GM23248 (cell line): Measurements from ENCODE around the gene ZSWIM6. TPM values are rescaled to one million over a fixed set of nuclear protein-coding genes. Genes with fewer than 3 reads are reported as not detected.
"Not testable (repeated sequence)": the region's sequence is repeated elsewhere in the genome, so short reads cannot be mapped to it uniquely, and the experiment has no call there.

Source experiments
- DNase-seq: peaks from one replicate; pipeline ENCODE4 v3.0.0-alpha.2; 2015
- H2AFZ ChIP-seq: fragments of 200-600 bp; sonication (generic); 2 replicates; pipeline ENCODE4 v1.6.1; 2016; ENCODE audit warnings: antibody characterized with exemption
- H3F3A ChIP-seq: fragments of 200-600 bp; sonication (generic); 2 replicates; pipeline ENCODE4 v1.6.1; 2016; ENCODE audit warnings: mild to moderate bottlenecking, antibody characterized with exemption, mixed run types; ENCODE audit not compliant: insufficient read depth
- H3K27ac ChIP-seq: fragments of 200-600 bp; sonication (generic); 2 replicates; pipeline ENCODE4 v1.5.1; 2016; ENCODE audit warnings: mild to moderate bottlenecking
- H3K27me3 ChIP-seq: fragments of 200-600 bp; sonication (generic); replicated peaks from 2 replicates; pipeline ENCODE4 v1.6.1; 2016; ENCODE audit warnings: mild to moderate bottlenecking; ENCODE audit not compliant: insufficient read depth
- H3K36me3 ChIP-seq: fragments of 200-600 bp; sonication (generic); 2 replicates; pipeline ENCODE4 v1.6.1; 2016; ENCODE audit warnings: low read depth, mild to moderate bottlenecking
- H3K4me1 ChIP-seq: fragments of 200-600 bp; sonication (generic); 2 replicates; pipeline ENCODE4 v1.6.1; 2016; ENCODE audit warnings: mild to moderate bottlenecking; ENCODE audit not compliant: insufficient read depth
- H3K4me2 ChIP-seq: fragments of 200-600 bp; sonication (generic); one replicate; pipeline ENCODE4 v1.6.1; 2016; ENCODE audit warnings: mild to moderate bottlenecking; ENCODE audit not compliant: unreplicated experiment
- H3K4me3 ChIP-seq: fragments of 200-600 bp; sonication (generic); 2 replicates; pipeline ENCODE4 v1.5.1; 2016; ENCODE audit warnings: mild to moderate bottlenecking
- H3K79me2 ChIP-seq: fragments of 200-600 bp; sonication (generic); 2 replicates; pipeline ENCODE4 v1.6.1; 2016; ENCODE audit warnings: mild to moderate bottlenecking; ENCODE audit not compliant: insufficient read depth
- H3K9ac ChIP-seq: fragments of 200-600 bp; sonication (generic); 2 replicates; pipeline ENCODE4 v1.6.1; 2016; ENCODE audit warnings: mild to moderate bottlenecking
- H3K9me2 ChIP-seq: fragments of 200-600 bp; sonication (generic); 2 replicates; pipeline ENCODE4 v1.6.1; 2016; ENCODE audit warnings: mixed run types, mild to moderate bottlenecking, moderate library complexity; ENCODE audit not compliant: insufficient read depth
- H3K9me3 ChIP-seq: fragments of 200-600 bp; sonication (generic); one replicate; pipeline ENCODE4 v1.6.1; 2017; ENCODE audit warnings: low read depth
- H4K20me1 ChIP-seq: fragments of 200-600 bp; sonication (generic); 2 replicates; pipeline ENCODE4 v1.6.0; 2016; ENCODE audit not compliant: insufficient read depth
- EZH2 ChIP-seq: fragments of 200-600 bp; sonication (generic); IDR thresholded peaks from 2 replicates; pipeline ENCODE4 v1.6.1; 2018; ENCODE audit warnings: antibody characterized with exemption, mild to moderate bottlenecking; ENCODE audit not compliant: insufficient read depth, poor library complexity, severe bottlenecking
- EZH2phosphoT487 ChIP-seq: fragments of 200-600 bp; sonication (generic); IDR thresholded peaks from 2 replicates; pipeline ENCODE4 v1.6.1; 2018; ENCODE audit warnings: antibody characterized with exemption, moderate library complexity, mild to moderate bottlenecking, low read depth; ENCODE audit not compliant: insufficient read depth
- WGBS, 2 experiments: methylation state at CpG; one replicate each; pipeline ENCODE4 v1.1.6; 2015 to 2017; ENCODE audit warnings: low lambda C conversion rate in 2 of 2, low coverage in 1 of 2; ENCODE audit errors: missing lambda C conversion rate in 2 of 2; 5-methylcytosine and 5-hydroxymethylcytosine counted together
- in situ Hi-C: fragments of 300-500 bp; cut with MboI; formaldehyde crosslinking; loops from 2 replicates; pipeline ENCODE4 v1.15.0; 2020
- polyA plus RNA-seq: library from polyadenylated mRNA; unstranded; fragments of >200 nt; fragmentation: Nextera tagmentation; extraction: Ambion mirVana; gene quantifications from 2 replicates; pipeline ENCODE4 v1.2.1, GENCODE V29; 2016
- total RNA-seq: library from RNA; depleted of rRNA; stranded (reverse); fragments of >200 nt; shearing (Covaris generic); gene quantifications from 2 replicates; pipeline ENCODE4 v1.2.3, GENCODE V29; 2014

The ZSWIM6 gene
- total and polyA plus RNA-seq, 2 experiments from 2014 or later: 1.5 to 4.8 TPM

- H3K4me2 ChIP-seq: peak overlapping the region; percentile 11
Measured at GRCh38 chr5:61401726-61402125, 69.7 kb downstream of the ZSWIM6 start.

DNA sequence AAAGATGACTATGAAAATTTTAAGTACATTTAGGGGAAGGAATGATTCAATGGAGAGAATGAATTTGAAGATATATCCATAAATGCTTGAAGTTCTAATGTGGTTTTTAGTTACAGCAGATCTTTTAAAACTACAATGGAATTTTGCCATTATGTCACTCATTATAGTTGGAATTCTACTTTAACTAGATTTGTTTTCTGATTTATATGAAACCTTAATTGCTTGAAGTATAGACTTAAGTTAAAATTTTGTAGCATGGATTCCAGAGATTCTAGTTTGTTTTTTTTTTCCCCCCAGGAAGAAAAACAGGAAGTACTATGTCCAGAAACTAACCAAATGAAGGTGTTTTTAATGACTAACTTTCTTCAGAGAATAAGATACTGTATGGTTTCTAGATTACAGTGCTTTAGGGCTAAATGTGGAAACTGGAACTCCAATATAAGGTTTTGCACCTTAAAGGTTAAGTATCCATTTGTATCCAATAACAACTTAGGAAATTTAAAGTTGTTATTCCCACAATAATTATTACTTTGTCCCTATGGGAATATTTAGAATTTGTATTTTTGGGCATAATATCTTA, 70.3 kb downstream of the ZSWIM6 start:
- H3K36me3 ChIP-seq: no peaks in the 10 kb centered on the region
- TF ChIP-seq EZH2: no peak
- TF ChIP-seq EZH2phosphoT487: no peak
- in situ Hi-C loops: no loop called here
- H3K4me2 ChIP-seq: peak overlapping the region; percentile 11
- no peak overlapping the region for H3K9ac ChIP-seq
- no peaks in the 10 kb centered on the region for H3K9me3 ChIP-seq
- peaks cover 28% of the 10 kb centered on the region for H3F3A ChIP-seq
- DNase-seq: no peak
- H3K4me3 ChIP-seq: no peak overlapping the region
- H3K4me1 ChIP-seq: peaks cover 43% of the 10 kb centered on the region
- peaks cover 99% of the 10 kb centered on the region for H3K79me2 ChIP-seq
- H3K27ac ChIP-seq: peak overlapping the region; percentile 19
- no peaks in the 10 kb centered on the region for H3K27me3 ChIP-seq
- H3K9me2 ChIP-seq: no peaks in the 10 kb centered on the region
- H4K20me1 ChIP-seq: peaks cover 12% of the 10 kb centered on the region; the same call in 1 of the 2 replicates
- no peak overlapping the region for H2AFZ ChIP-seq

More at GRCh38 chr5:61401726-61402125, 69.7 kb downstream of the ZSWIM6 start:
- Histone ChIP-seq H3K79me2 (peaks cover 99% of the 10 kb centered on the region), H3K9me3 (no peaks in the 10 kb centered on the region), H3F3A (peaks cover 28% of the 10 kb centered on the region), H3K9ac (no peak overlapping the region), H3K4me3 (no peak overlapping the region), H3K27me3 (no peaks in the 10 kb centered on the region), H3K27ac (peak overlapping the region; percentile 19), H3K9me2 (no peaks in the 10 kb centered on the region), H3K36me3 (no peaks in the 10 kb centered on the region), H2AFZ (no peak overlapping the region), H4K20me1 (peaks cover 12% of the 10 kb centered on the region; the same call in 1 of the 2 replicates), H3K4me1 (peaks cover 43% of the 10 kb centered on the region)
- in situ Hi-C loops: no loop called here
- TF ChIP-seq EZH2 (no peak), EZH2phosphoT487 (no peak)
- DNase-seq: peak; percentile 76

DNA sequence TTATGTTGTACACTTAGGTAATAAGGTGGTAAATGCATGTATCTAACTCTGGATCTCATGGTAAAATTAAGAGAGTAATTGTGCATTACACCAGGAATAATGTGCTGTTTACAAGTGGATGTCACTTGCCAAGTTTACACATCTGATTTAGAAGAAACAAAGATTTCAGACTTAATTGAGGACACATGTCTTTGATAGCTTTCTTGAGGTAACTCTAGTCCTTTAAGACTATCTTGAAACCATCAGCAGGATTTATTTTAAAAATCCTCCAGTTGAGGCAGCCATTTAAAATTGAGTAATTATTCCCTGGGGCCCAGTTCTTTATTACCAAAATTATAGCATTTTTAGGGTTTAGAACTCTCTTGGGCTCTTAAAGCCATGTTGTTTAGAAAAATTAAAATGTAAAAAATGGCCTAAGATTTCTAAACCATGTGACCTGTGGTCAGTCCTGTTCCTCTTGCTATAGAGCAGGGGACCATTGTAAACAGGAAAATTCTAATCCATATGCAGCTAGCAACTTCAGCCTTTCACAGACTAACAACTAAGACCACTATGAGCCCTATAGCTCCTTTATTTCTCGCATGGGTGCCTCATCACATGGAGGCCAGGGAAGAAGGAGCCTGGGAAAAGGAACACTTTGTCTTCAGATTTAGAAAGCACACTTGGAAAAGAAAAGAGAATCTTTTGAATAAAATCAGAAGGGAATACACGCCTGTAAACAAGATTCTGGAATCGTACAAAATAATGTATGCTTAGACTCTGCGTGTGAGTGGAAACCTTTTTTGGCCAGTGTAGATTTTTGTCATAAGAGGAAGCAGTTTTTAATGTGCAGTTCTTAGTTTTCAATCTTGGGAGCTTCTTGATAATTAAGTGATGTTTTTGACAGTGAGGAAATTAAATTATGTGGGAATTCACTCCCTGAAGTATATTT, 71.2 kb downstream of the ZSWIM6 start:
- Histone ChIP-seq H4K20me1 (peaks cover 12% of the 10 kb centered on the region; the same call in 1 of the 2 replicates), H3K27ac (no peak overlapping the region), H3K9me3 (no peaks in the 10 kb centered on the region), H3K36me3 (no peaks in the 10 kb centered on the region), H2AFZ (no peak overlapping the region), H3K4me1 (peaks cover 50% of the 10 kb centered on the region), H3K4me3 (no peak overlapping the region), H3K27me3 (no peaks in the 10 kb centered on the region), H3K4me2 (peak overlapping the region; percentile 11), H3F3A (peaks cover 35% of the 10 kb centered on the region), H3K9me2 (no peaks in the 10 kb centered on the region), H3K79me2 (peaks cover 99% of the 10 kb centered on the region), H3K9ac (no peak overlapping the region)
- no peak for DNase-seq
- TF ChIP-seq EZH2 (no peak), EZH2phosphoT487 (no peak)
- 98 to 99% methylated on average over 4 of the region's 4 CpGs for WGBS, 2 experiments
- in situ Hi-C loops: no loop called here

- TF ChIP-seq EZH2: no peak
- TF ChIP-seq EZH2phosphoT487: no peak
- Histone ChIP-seq H3K9ac (no peak overlapping the region), H3K9me2 (no peaks in the 10 kb centered on the region), H3K27me3 (no peaks in the 10 kb centered on the region), H3K36me3 (no peaks in the 10 kb centered on the region), H3F3A (peaks cover 51% of the 10 kb centered on the region), H2AFZ (no peak overlapping the region), H3K4me1 (peaks cover 67% of the 10 kb centered on the region), H3K4me3 (no peak overlapping the region), H3K4me2 (no peak overlapping the region), H3K9me3 (no peaks in the 10 kb centered on the region), H4K20me1 (peaks cover 9% of the 10 kb centered on the region; the same call in 1 of the 2 replicates), H3K79me2 (peaks cover 88% of the 10 kb centered on the region), H3K27ac (no peak overlapping the region)
- no peak for DNase-seq
- in situ Hi-C loops: no loop called here
Measured at GRCh38 chr5:61405511-61406295, 73.6 kb downstream of the ZSWIM6 start.

DNA sequence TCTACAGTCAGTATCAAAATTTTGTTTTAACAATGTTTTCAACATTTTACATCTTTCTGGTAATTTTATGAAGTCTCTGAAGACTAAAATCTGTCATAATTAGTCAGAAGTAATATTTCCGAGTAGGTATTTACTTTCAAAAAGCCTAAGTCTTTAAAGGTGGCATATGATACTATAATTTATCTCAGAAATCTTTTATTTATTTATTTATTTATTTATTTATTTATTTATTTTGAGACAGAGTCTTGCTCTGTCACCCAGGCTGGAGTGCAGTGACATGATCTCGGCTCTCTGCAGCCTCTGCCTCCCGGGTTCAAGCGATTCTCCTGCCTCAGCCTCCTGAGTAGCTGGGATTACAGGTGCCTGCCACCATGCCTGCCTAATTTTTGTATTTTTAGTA, 74.4 kb downstream of the ZSWIM6 start:
- H3K4me1 ChIP-seq: peaks cover 62% of the 10 kb centered on the region
- H3F3A ChIP-seq: peaks cover 49% of the 10 kb centered on the region
- in situ Hi-C loops, H3K4me3 ChIP-seq, H3K9me2 ChIP-seq, H3K36me3 ChIP-seq, H3K27me3 ChIP-seq, H3K4me2 ChIP-seq, H3K9ac ChIP-seq, DNase-seq, H3K9me3 ChIP-seq, H2AFZ ChIP-seq, H3K27ac ChIP-seq, H4K20me1 ChIP-seq: not testable (repeated sequence)
- WGBS, 2 experiments: 92 to 93% methylated on average over 4 of the region's 4 CpGs
- H3K79me2 ChIP-seq: peaks cover 88% of the 10 kb centered on the region
